CD14-positive monocyte (primary cell): Measurements from ENCODE around the gene AKTIP. TPM values are rescaled to one million over a fixed set of nuclear protein-coding genes. Genes with fewer than 3 reads are reported as not detected.

Experiments
- DNase-seq, 3 donors: peaks; one replicate each; pipeline ENCODE4 v3.0.0-alpha.2; 2011 to 2022
- H2AFZ ChIP-seq: 2 replicates; pipeline ENCODE4 v1.6.0; 2012; ENCODE audit warnings: mild to moderate bottlenecking, low read depth, low read length, inconsistent platforms; ENCODE audit not compliant: insufficient read depth, poor library complexity, severe bottlenecking
- H3K27ac ChIP-seq, 2 donors: 1 replicate in 1 of 2; 2 replicates in 1 of 2; pipeline ENCODE4 v1.5.1; 2012 to 2013; ENCODE audit warnings: low read length in 2 of 2, control low read depth in 1 of 2, inconsistent platforms in 1 of 2, low read depth in 1 of 2, mild to moderate bottlenecking in 1 of 2
- H3K27me3 ChIP-seq, 2 donors: one replicate each; pipeline versions ENCODE4 v1.6.0 to v1.6.1; 2011 to 2013; ENCODE audit warnings: low read length in 2 of 2; ENCODE audit not compliant: control insufficient read depth in 2 of 2, insufficient read depth in 2 of 2
- H3K36me3 ChIP-seq, 2 donors: replicated peaks in 1 of 2; 1 replicate in 1 of 2; 2 replicates in 1 of 2; pipeline versions ENCODE4 v1.5.1 to v1.6.1; 2012 to 2013; ENCODE audit warnings: low read length in 2 of 2, control low read depth in 1 of 2, inconsistent platforms in 1 of 2, mild to moderate bottlenecking in 1 of 2; ENCODE audit not compliant: insufficient read depth in 2 of 2, control insufficient read depth in 1 of 2
- H3K4me1 ChIP-seq, 2 donors: 1 replicate in 1 of 2; 2 replicates in 1 of 2; pipeline versions ENCODE4 v1.5.1 to v1.6.1; 2012 to 2013; ENCODE audit warnings: low read length in 2 of 2, control low read depth in 1 of 2, inconsistent platforms in 1 of 2, mild to moderate bottlenecking in 1 of 2, moderate library complexity in 1 of 2; ENCODE audit not compliant: insufficient read depth in 2 of 2, control insufficient read depth in 1 of 2
- H3K4me2 ChIP-seq: replicated peaks from 2 replicates; pipeline ENCODE3; 2012; ENCODE audit warnings: low read length, moderate library complexity, mild to moderate bottlenecking; ENCODE audit not compliant: poor library complexity, severe bottlenecking; ENCODE audit errors: extremely low read depth
- H3K4me3 ChIP-seq, 3 experiments: fragments of 200-600 bp in 1 of 3; sonication (generic) in 1 of 3; replicated peaks in 1 of 3; 1 replicate in 2 of 3; 2 replicates in 1 of 3; pipeline ENCODE4 v1.5.1; 2011 to 2013; ENCODE audit warnings: low read length in 3 of 3, mild to moderate bottlenecking in 3 of 3, control low read depth in 2 of 3, low read depth in 2 of 3, inconsistent platforms in 1 of 3, moderate library complexity in 1 of 3
- H3K79me2 ChIP-seq: 2 replicates; pipeline ENCODE4 v1.6.0; 2012; ENCODE audit warnings: mild to moderate bottlenecking, control low read depth, inconsistent platforms, low read length, moderate library complexity; ENCODE audit not compliant: insufficient read depth
- H3K9ac ChIP-seq: 2 replicates; pipeline ENCODE4 v1.6.0; 2017; ENCODE audit warnings: low read length, mild to moderate bottlenecking; ENCODE audit not compliant: insufficient read depth, poor library complexity, severe bottlenecking
- H3K9me3 ChIP-seq, 2 donors: replicated peaks in 1 of 2; 1 replicate in 1 of 2; 2 replicates in 1 of 2; pipeline versions ENCODE4 v1.5.1 to v1.6.1; 2012 to 2013; ENCODE audit warnings: low read length in 2 of 2, control low read depth in 1 of 2; ENCODE audit not compliant: control insufficient read depth in 1 of 2, insufficient read depth in 1 of 2
- H4K20me1 ChIP-seq: 2 replicates; pipeline ENCODE4 v1.6.0; 2012; ENCODE audit warnings: mild to moderate bottlenecking, low read length, control low read depth, moderate library complexity; ENCODE audit not compliant: insufficient read depth
- H3K27ac Mint-ChIP-seq, 7 donors: one replicate each; pipeline ENCODE4 v1.8.0; 2020; ENCODE audit warnings: mild to moderate bottlenecking in 7 of 7, mixed read lengths in 7 of 7, moderate library complexity in 6 of 7, inconsistent platforms in 2 of 7
- H3K27me3 Mint-ChIP-seq, 3 donors: one replicate each; pipeline ENCODE4 v1.8.0; 2021 to 2022; ENCODE audit warnings: low read depth in 3 of 3, mild to moderate bottlenecking in 3 of 3, mixed read lengths in 3 of 3, moderate library complexity in 3 of 3, inconsistent platforms in 1 of 3
- H3K36me3 Mint-ChIP-seq, 2 donors: one replicate each; pipeline ENCODE4 v1.8.0; 2020; ENCODE audit warnings: mixed read lengths in 2 of 2, inconsistent platforms in 1 of 2, mild to moderate bottlenecking in 1 of 2
- H3K4me1 Mint-ChIP-seq: one replicate; pipeline ENCODE4 v1.8.0; 2020; ENCODE audit warnings: mild to moderate bottlenecking, mixed read lengths
- H3K4me3 Mint-ChIP-seq, 2 donors: one replicate each; pipeline ENCODE4 v1.8.0; 2020; ENCODE audit warnings: mild to moderate bottlenecking in 2 of 2, mixed read lengths in 2 of 2, moderate library complexity in 1 of 2
- H3K9me3 Mint-ChIP-seq, 7 donors: one replicate each; pipeline ENCODE4 v1.8.0; 2020 to 2022; ENCODE audit warnings: mixed read lengths in 7 of 7, mild to moderate bottlenecking in 6 of 7, moderate library complexity in 6 of 7, inconsistent platforms in 2 of 7
- CTCF ChIP-seq: fragments of 200-600 bp; IDR thresholded peaks from one replicate; pipeline ENCODE4 v1.8.0; 2022; ENCODE audit warnings: antibody characterized with exemption, mild to moderate bottlenecking
- WGBS: methylation state at CpG from one replicate; pipeline ENCODE4 v1.1.5; 2013; ENCODE audit warnings: missing lambda C conversion rate; ENCODE audit not compliant: insufficient coverage; 5-methylcytosine and 5-hydroxymethylcytosine counted together
- intact Hi-C, 2 donors: fragments of 100-400 bp; cut with micrococcal nuclease; formaldehyde crosslinking; loops; one replicate each; pipeline versions ENCODE4 v1.15.0 to v1.15.1; 2023
- polyA plus RNA-seq, 3 donors: library from polyadenylated mRNA; depleted of rRNA in 1 of 3; unstranded in 2 of 3; stranded (reverse) in 1 of 3; fragments of 300-500 nt in 2 of 3; fragments of >200 nt in 1 of 3; fragmentation: Illumina TruSeq in 2 of 3; gene quantifications; 1 replicate in 2 of 3; 2 replicates in 1 of 3; pipeline ENCODE4 v1.2.3, GENCODE V29; 2012 to 2021

AKTIP gene
- polyA plus RNA-seq, 3 donors = 5.8 to 9.9 (median 8.7) TPM

DNA sequence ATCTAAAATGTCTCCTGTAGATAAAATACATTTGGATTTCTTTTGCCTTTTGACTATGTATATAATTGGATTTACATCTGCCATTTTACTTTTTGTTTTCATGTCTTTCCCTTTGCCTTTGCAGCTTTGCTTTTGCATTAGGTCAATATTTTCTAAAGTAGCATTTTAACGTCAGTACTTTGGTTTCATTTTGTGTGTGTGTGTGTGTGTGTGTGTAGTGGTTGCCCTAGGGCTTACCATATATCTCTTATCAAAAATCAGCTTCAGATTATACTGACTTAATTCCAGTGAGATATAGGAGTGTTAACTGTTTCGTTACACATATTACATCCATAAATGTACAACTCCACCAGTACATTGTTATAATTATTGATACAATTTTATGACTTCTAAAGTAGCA lies 26.1 kb downstream of the AKTIP start:
- no peak overlapping the region for H3K4me2 ChIP-seq
- no peak overlapping the region for H2AFZ ChIP-seq
- H3K27ac ChIP-seq = no peak overlapping the region
- intact Hi-C loops = no loop called here
- H3K9ac ChIP-seq = no peak overlapping the region
- Mint-ChIP-seq H3K9me3 (peaks cover 0 to 2% (median 0%) of the 10 kb centered on the region in 7 donors), H3K27me3 (no peaks in the 10 kb centered on the region), H3K4me3 (no peak overlapping the region), H3K4me1 (peaks cover 15% of the 10 kb centered on the region), H3K27ac (no peak overlapping the region), H3K36me3 (peaks cover 74 to 85% of the 10 kb centered on the region in 2 donors)
- H3K4me1 ChIP-seq = peaks cover 5% of the 10 kb centered on the region in 2 donors
- no CpG with 5 or more reads among the region's 2 CpGs for WGBS
- H3K27me3 ChIP-seq = no peaks in the 10 kb centered on the region
- no peak overlapping the region for H3K4me3 ChIP-seq
- H3K36me3 ChIP-seq = peaks cover 58 to 89% of the 10 kb centered on the region in 2 donors
- no peak for TF ChIP-seq CTCF
- no peaks in the 10 kb centered on the region for H3K79me2 ChIP-seq
- no peaks in the 10 kb centered on the region for H3K9me3 ChIP-seq
- no peak for DNase-seq
- H4K20me1 ChIP-seq = no peaks in the 10 kb centered on the region

DNA sequence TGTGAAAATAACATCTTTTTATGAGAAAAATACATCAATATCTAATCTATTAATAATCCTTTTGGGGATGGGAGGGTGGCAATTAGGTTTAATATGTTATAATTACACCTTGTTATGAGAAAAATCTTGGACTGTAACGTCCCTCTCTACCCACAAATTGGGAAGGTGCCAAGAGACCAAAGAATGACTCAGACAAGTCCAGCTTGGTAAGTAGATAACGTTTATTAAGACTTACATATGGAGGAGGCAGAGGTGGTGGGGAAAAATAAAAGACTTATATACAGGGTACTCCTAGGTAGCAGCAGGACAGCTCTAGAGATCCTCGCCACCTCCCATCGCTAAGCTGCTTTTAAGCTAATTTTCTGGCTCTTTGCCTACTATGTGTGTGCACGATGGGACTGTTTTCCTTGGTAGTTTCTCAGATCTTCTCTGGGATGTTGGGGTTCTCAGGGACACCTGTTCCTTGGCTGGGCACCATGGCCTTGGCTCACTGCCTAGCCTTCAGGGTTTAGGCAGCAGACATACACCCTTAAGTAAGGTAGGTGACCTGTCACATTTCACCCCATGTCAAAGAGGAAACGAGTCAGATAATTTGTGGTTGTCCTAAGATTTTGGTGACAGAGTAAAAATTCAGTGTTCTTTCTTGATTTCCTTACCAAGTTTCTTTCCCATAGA lies 37.3 kb downstream of the AKTIP start:
- H3K4me3 Mint-ChIP-seq = no peak overlapping the region
- no peaks in the 10 kb centered on the region for H3K9me3 Mint-ChIP-seq
- peak overlapping the region in 3 of 7 donors; percentile 72 to 76 (median 74) for H3K27ac Mint-ChIP-seq
- Histone ChIP-seq H3K27ac (no peak overlapping the region), H3K4me3 (no peak overlapping the region), H3K4me1 (no peaks in the 10 kb centered on the region), H3K9me3 (no peaks in the 10 kb centered on the region), H3K4me2 (no peak overlapping the region), H4K20me1 (no peaks in the 10 kb centered on the region), H3K27me3 (no peaks in the 10 kb centered on the region), H3K79me2 (no peaks in the 10 kb centered on the region), H3K36me3 (peaks cover 91 to 98% of the 10 kb centered on the region in 2 donors), H3K9ac (no peak overlapping the region), H2AFZ (no peak overlapping the region)
- intact Hi-C loops = no loop called here
- DNase-seq = no peak
- no peaks in the 10 kb centered on the region for H3K4me1 Mint-ChIP-seq
- peaks cover 69 to 95% of the 10 kb centered on the region in 2 donors for H3K36me3 Mint-ChIP-seq
- H3K27me3 Mint-ChIP-seq = no peaks in the 10 kb centered on the region
- WGBS = 88% methylated on average over 2 of the region's 6 CpGs
- TF ChIP-seq CTCF = no peak
